Measurements from ENCODE around the gene ACTR3.

DNA sequence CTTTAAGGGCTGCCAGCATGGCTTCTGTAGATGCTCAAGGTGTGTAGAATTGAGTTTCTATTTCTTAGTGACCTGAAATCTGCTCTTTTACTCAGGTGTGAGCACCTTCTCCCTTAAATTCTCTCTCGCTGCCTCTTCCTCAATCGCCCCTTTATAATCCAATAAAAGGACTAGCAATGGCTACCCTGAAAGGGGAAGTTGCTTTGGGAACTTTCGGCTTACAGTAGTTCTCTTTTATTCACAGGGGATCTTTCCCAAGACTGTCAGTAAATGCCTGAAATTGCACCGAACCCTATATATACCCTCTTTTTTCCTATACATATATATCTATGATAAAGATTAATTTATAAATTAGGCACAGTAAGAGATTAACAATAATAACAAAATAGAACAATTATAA lies 121.8 kb downstream of the ACTR3 start:
- TF ChIP-seq, protein P1, sequence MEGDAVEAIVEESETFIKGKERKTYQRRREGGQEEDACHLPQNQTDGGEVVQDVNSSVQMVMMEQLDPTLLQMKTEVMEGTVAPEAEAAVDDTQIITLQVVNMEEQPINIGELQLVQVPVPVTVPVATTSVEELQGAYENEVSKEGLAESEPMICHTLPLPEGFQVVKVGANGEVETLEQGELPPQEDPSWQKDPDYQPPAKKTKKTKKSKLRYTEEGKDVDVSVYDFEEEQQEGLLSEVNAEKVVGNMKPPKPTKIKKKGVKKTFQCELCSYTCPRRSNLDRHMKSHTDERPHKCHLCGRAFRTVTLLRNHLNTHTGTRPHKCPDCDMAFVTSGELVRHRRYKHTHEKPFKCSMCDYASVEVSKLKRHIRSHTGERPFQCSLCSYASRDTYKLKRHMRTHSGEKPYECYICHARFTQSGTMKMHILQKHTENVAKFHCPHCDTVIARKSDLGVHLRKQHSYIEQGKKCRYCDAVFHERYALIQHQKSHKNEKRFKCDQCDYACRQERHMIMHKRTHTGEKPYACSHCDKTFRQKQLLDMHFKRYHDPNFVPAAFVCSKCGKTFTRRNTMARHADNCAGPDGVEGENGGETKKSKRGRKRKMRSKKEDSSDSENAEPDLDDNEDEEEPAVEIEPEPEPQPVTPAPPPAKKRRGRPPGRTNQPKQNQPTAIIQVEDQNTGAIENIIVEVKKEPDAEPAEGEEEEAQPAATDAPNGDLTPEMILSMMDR (IDR thresholded peaks at IDR 0.05): no peak
- TF ChIP-seq POLR2A (IDR thresholded peaks at IDR 0.05): no peak
